GM18861 (cell line): ENCODE results near the gene SLC23A2.
"Not testable (repeated sequence)": the region's sequence is repeated elsewhere in the genome, so short reads cannot be mapped to it uniquely, and the experiment has no call there.

Source experiments
- ATAC-seq: cut with Tn5 transposase; IDR thresholded peaks from one replicate; pipeline ENCODE4 v1.9.1; 2021; ENCODE audit not compliant: unreplicated experiment

The SLC23A2 gene

DNA sequence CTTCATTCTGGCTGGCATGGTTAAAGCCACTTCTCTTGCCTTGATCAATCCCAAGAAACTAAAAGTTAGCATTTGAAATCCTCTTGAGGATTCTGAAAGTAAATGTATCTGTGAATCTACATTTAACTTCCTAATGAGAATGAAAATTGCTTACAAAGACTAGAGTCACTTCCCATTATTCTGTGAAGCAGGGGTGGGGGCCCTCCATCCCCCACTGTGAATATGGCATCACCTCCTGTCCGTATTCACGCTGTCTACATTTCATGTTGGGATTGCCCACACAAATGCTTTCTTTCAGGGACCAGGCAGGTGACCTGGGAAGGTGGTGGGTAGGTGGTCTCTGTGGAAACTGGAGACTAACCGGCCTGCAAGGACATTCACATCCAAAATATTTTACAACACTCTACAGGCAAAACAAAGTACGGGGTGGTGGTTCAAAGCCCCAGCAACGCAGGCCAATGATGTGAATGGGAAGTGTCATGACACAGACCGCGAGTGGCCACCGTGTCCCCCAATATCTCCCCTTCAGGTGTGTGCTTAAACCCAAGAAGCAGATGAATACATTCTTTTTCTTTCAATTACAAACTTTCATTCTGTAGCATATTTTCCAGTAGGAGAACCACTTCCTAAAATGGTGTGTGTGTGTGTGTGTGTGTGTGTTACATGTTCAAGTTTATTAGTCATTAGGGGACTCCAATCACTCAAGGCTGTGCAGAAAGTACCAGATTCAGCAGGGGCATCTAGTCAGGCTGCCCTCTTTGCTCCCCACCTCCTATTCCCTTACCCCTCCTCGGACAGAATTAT is 147.4 kb downstream of the SLC23A2 start:
- no peak for ATAC-seq

GRCh38 chr20:4853004-4853403 is 148.3 kb downstream of the SLC23A2 start:
- ATAC-seq = no peak

GRCh38 chr20:4850960-4851359 is 150.3 kb downstream of the SLC23A2 start:
- no peak for ATAC-seq

DNA sequence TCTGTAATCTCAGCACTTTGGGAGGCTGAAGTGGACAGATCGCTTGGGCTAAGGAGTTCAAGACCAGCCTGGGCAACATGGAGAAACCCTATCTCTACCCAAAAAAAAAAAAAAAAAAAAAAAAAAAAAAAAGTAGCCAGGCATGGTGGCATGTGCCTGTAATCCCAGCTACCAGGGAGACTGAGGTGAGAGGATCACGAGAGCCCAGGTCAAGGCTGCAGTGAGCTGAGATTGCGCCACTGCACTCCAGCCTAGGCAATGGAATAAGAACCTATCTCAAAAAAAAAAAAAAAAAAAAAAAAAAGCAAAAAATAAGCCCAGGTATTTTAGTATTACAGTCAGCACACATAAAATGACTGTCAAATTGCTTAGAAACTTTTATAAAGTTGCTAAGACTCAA is 152.5 kb downstream of the SLC23A2 start:
- not testable (repeated sequence) for ATAC-seq

DNA sequence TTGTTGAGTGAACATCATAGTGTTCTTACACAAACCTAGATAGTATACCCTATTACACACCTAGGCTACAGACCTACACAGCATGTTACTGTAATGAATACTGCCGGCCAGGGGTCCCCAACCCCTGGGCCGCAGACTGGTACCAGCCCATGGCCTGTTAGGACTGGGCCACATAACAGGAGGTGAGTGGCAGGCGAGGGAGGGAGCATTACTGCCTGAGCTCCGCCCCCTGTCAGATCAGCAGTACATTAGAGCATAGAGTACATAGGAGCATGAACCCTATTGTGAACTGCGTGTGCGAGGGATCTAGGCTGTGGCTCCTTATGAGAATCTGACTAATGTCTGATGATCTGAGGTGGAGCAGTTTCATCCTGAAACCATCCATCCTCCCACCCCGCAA is 153.3 kb downstream of the SLC23A2 start:
- ATAC-seq = no peak

- no peak for ATAC-seq
Measured at GRCh38 chr20:4846821-4847220, 154.5 kb downstream of the SLC23A2 start.

DNA sequence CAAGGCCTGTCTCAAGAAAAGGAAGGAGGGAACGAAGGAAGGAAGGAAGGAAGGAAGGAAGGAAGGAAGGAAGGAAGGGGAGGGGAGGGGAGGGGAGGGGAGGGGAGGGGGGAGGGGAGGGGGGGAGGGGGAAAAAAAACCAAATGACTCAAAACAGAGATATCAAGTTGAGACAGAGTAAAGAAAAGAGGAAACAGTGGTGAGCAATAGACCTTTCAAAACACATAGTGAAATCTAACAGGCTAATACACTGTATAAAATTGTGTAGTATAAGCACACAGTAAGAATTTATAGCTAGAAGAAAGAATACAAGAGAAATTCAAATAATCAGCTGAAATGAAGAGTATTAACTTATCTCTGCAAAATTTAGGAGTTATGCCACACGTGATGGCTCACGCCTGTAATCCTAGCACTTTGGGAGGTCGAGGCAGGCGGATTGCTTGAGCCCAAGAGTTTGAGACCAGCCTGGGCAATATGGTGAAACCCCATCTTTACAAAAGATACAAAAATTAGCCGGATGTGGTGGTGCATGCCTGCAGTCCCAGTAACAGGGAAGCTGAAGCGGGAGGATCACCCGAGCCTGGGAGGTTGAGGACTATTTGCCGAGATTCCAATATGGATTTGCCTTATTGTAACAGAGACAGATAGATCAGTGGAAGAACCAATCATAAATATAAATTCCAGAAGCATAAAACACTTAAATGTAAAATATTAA is 156.4 kb downstream of the SLC23A2 start:
- no peak for ATAC-seq

DNA sequence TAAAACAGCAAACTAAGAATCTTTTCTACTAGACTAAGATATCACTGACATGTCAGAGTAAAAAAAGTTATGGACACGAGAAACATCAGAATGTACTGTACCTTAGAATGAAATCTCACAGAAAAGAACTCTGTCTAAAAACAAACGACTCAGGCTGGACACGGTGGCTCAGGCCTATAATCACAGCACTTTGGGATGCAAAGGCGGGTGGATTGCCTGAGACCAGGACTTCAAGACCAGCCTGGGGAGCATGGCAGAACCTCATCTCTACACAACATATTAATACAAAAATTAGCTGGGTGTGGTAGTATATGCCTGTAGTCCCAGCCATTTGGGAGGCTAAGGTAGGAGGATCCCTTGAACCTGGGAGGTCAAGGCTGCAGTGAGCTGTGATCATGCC is 157.0 kb downstream of the SLC23A2 start:
- ATAC-seq = no peak

DNA sequence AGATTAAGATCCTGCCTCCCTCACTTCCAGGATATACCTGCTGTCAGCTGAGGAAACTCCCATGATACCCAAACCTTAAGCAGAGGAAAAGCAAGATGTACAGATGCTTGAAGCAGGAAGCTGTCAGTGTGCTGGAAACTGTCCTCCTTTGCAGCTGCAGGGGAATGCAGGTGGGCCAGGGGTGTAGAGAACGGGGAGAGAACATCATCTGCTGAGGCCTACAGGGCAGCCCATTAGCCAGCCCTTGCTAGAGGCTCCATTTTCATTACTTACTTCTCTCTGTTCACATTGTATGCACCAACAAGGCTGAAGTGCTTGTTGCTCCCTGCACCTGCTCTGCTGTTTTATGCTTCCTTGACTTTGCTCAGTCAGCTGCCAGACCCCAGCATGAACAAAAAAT is 160.5 kb downstream of the SLC23A2 start:
- no peak for ATAC-seq

DNA sequence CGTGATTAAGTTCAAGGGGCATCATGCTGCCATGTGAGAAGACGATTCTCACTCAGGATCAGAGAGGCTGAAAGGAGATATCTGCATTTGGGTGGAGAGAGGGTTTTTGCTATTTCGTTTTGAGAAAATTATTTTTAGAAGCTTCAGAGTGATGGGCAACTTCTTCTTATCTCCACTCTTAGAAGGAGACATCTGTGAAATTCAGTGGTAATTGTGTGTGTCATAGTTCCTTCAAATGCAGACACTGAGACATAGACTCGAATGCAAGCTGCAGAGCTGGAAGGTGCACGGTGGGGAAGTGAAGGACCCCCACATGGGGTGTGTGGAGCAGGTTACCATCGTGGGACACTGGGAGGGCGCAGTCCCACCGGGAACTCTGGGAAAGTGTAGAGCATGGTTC is 162.8 kb downstream of the SLC23A2 start:
- ATAC-seq = no peak

- no peak for ATAC-seq
Measured at GRCh38 chr20:4837760-4838159, 163.6 kb downstream of the SLC23A2 start.

GRCh38 chr20:4836935-4837334 is 164.4 kb downstream of the SLC23A2 start:
- no peak for ATAC-seq

GRCh38 chr20:4836473-4836872 is 164.8 kb downstream of the SLC23A2 start:
- no peak for ATAC-seq

GRCh38 chr20:4835244-4836177 is 165.8 kb downstream of the SLC23A2 start:
- no peak for ATAC-seq

DNA sequence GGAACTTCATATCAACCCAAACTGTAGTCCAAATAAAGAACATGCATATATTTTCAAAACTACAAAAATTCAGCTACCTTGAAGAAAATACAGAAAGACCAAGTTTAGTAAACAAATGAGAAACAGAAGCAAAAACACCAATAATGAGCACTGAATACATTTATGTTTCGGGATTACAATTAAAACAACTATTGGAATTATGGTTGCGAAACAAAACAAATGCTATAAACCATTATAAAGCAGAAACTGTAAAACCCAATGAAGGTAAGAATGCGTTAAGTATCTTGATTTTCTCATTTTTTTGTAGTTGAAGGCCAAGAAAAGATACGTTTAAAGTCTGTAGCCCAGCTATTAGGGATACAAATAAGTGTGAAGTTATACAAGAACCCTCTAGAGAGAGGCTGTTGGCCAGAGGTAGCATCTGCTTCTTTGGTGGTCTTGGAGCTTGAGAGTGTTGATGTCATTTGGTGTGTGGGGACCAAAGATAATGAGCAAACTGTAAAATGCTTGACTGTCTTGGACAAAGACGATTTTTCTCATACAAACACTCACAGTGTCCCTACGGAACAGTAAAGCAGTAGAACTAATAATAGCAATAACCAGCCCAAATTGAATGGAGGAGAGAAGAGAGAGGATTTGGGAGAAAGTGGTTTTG is 168.1 kb downstream of the SLC23A2 start:
- ATAC-seq = no peak

DNA sequence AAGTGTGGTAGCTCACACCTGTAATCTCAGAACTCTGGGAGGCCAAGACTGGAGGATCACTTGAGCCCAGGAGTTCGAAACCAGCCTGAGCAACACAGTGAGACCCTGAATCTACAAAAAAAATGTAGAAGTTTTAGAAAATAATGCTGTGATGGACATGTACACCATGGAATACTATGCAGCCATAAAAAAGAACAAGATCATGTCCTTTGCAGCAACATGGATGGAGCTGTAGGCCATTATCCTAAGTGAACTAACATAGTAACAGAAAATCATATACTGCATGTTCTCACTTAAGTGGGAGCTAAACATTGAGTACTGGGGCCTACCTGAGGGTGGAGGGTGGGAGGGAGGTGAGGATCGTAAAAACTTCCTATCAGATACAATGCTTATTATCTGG is 168.8 kb downstream of the SLC23A2 start:
- no peak for ATAC-seq

DNA sequence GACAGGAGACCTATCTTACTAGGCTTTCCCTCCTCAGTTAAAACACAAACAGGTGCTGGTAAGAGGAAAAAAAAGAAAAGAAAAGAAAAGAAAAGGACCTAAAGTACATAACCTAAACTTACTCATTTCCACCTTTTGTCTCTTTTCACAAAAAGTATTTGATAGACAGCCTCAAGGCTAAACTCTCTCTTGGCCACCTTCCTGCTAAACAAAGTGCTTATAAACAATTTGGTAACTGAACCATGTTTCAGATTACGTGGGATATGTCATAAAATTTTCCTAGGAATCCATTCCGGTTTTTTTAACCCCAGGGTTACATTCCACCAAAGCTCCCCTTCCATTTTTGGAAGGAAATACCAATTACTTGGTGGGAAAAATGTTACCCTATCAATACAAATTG is 170.6 kb downstream of the SLC23A2 start:
- ATAC-seq = no peak

DNA sequence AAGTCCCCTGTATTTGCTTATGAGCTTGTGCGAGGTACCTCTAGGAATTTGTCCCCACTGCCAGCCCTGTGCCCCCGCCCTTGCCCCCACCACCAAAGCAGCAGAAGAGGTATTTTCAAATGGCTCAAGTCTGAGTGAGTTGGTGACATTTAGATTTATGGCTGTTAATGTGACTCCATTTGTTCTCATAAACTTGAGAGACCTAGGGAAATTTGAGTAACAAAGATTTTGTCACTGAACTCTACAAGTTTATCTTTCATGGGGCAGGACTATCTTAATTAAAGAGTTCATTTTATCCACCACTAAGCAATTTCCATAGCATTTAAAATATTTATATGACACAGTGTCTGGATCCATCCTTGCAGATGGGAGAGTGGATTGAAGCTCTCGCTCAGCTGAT is 171.1 kb downstream of the SLC23A2 start:
- ATAC-seq = no peak

- no peak for ATAC-seq
Measured at GRCh38 chr20:4829514-4830215, 171.6 kb downstream of the SLC23A2 start.

GRCh38 chr20:4828830-4829513 is 172.3 kb downstream of the SLC23A2 start:
- ATAC-seq = no peak
